Measurements from ENCODE around the gene SAPCD2.

DNA sequence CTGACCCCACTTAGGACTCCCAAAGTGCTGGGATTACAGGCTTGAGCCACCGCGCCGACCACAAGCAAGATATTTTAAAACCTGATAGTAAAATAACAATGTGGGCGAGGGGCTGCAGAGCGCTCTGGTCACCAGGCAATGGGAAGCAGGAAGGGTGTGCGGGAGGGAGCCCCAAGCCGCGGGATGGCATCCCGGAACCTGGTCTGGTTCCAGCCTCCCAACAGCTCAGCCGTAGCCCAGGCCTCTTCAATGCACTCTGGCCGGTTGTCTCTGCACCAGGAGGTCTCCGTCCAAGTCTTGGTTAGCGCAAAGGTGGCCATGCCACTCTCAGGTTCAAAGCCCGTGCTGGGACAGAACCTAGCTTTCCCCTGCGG is 6.3 kb upstream of the SAPCD2 start:
- TF ChIP-seq, protein P1, sequence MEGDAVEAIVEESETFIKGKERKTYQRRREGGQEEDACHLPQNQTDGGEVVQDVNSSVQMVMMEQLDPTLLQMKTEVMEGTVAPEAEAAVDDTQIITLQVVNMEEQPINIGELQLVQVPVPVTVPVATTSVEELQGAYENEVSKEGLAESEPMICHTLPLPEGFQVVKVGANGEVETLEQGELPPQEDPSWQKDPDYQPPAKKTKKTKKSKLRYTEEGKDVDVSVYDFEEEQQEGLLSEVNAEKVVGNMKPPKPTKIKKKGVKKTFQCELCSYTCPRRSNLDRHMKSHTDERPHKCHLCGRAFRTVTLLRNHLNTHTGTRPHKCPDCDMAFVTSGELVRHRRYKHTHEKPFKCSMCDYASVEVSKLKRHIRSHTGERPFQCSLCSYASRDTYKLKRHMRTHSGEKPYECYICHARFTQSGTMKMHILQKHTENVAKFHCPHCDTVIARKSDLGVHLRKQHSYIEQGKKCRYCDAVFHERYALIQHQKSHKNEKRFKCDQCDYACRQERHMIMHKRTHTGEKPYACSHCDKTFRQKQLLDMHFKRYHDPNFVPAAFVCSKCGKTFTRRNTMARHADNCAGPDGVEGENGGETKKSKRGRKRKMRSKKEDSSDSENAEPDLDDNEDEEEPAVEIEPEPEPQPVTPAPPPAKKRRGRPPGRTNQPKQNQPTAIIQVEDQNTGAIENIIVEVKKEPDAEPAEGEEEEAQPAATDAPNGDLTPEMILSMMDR (conservative IDR thresholded peaks at IDR 0.05; ENCODE audit: low read depth, low read length) = no peak
- TF ChIP-seq EZH2 (IDR thresholded peaks at IDR 0.05; ENCODE audit: borderline replicate concordance, low read depth, low read length, poor library complexity, severe bottlenecking) = no peak
